Keratinocyte (primary cell): ENCODE data around the gene ZFP42.

Experiments used
- EZH2 ChIP-seq: IDR thresholded peaks from one replicate; pipeline ENCODE4 v1.6.1; 2012; ENCODE audit warnings: inconsistent platforms, mild to moderate bottlenecking, low read length, moderate library complexity
- TF ChIP-seq, protein P1 (sequence below), 3 experiments: IDR thresholded peaks in 1 of 3; conservative IDR thresholded peaks in 1 of 3; optimal IDR thresholded peaks in 1 of 3; 2 replicates in 2 of 3; 3 replicates in 1 of 3; pipeline versions ENCODE3 to v1.5.1; 2011; ENCODE audit warnings: low read length in 3 of 3, mild to moderate bottlenecking in 3 of 3, moderate library complexity in 2 of 3, control low read depth in 1 of 3, inconsistent platforms in 1 of 3; ENCODE audit not compliant: insufficient read depth in 2 of 3; ENCODE audit errors: extremely low read depth in 1 of 3

DNA sequence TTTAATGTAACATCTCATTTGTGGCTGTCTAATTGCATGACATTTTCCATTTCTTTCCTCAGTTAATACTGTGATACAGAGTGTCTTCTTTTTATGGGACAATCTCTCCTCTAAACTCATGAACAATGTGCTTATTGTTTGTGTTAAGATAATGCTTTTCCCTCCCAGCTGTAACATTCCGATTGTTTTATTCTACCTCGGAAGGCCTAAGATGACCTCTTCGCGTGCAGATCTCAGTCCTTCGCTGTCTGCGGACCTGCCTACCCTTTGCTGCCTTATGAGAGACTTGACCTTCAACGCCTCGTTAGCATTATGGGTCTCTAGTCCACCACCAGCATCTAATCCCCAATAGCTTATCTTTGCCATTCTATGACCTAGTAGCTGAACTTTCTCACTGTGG, 29.8 kb upstream of the ZFP42 start:
- TF ChIP-seq, protein P1, sequence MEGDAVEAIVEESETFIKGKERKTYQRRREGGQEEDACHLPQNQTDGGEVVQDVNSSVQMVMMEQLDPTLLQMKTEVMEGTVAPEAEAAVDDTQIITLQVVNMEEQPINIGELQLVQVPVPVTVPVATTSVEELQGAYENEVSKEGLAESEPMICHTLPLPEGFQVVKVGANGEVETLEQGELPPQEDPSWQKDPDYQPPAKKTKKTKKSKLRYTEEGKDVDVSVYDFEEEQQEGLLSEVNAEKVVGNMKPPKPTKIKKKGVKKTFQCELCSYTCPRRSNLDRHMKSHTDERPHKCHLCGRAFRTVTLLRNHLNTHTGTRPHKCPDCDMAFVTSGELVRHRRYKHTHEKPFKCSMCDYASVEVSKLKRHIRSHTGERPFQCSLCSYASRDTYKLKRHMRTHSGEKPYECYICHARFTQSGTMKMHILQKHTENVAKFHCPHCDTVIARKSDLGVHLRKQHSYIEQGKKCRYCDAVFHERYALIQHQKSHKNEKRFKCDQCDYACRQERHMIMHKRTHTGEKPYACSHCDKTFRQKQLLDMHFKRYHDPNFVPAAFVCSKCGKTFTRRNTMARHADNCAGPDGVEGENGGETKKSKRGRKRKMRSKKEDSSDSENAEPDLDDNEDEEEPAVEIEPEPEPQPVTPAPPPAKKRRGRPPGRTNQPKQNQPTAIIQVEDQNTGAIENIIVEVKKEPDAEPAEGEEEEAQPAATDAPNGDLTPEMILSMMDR (optimal IDR thresholded peaks at IDR 0.05 in 1 of 3, IDR thresholded peaks at IDR 0.05 in 1 of 3, conservative IDR thresholded peaks at IDR 0.05 in 1 of 3; ENCODE audit: extremely low read depth in 1 of 3, insufficient read depth in 2 of 3, low read length in 3 of 3): no peak
- no peak for TF ChIP-seq EZH2
